Keratinocyte (primary cell): ENCODE data around the gene SND1.

Experiments used
- EZH2 ChIP-seq: IDR thresholded peaks from one replicate; pipeline ENCODE4 v1.6.1; 2012; ENCODE audit warnings: inconsistent platforms, mild to moderate bottlenecking, low read length, moderate library complexity
- TF ChIP-seq, protein P1 (sequence below), 3 experiments: IDR thresholded peaks in 1 of 3; conservative IDR thresholded peaks in 1 of 3; optimal IDR thresholded peaks in 1 of 3; 2 replicates in 2 of 3; 3 replicates in 1 of 3; pipeline versions ENCODE3 to v1.5.1; 2011; ENCODE audit warnings: low read length in 3 of 3, mild to moderate bottlenecking in 3 of 3, moderate library complexity in 2 of 3, control low read depth in 1 of 3, inconsistent platforms in 1 of 3; ENCODE audit not compliant: insufficient read depth in 2 of 3; ENCODE audit errors: extremely low read depth in 1 of 3

- TF ChIP-seq, protein P1, sequence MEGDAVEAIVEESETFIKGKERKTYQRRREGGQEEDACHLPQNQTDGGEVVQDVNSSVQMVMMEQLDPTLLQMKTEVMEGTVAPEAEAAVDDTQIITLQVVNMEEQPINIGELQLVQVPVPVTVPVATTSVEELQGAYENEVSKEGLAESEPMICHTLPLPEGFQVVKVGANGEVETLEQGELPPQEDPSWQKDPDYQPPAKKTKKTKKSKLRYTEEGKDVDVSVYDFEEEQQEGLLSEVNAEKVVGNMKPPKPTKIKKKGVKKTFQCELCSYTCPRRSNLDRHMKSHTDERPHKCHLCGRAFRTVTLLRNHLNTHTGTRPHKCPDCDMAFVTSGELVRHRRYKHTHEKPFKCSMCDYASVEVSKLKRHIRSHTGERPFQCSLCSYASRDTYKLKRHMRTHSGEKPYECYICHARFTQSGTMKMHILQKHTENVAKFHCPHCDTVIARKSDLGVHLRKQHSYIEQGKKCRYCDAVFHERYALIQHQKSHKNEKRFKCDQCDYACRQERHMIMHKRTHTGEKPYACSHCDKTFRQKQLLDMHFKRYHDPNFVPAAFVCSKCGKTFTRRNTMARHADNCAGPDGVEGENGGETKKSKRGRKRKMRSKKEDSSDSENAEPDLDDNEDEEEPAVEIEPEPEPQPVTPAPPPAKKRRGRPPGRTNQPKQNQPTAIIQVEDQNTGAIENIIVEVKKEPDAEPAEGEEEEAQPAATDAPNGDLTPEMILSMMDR (optimal IDR thresholded peaks at IDR 0.05 in 1 of 3, IDR thresholded peaks at IDR 0.05 in 1 of 3, conservative IDR thresholded peaks at IDR 0.05 in 1 of 3; ENCODE audit: extremely low read depth in 1 of 3, insufficient read depth in 2 of 3, low read length in 3 of 3) = no peak
- no peak for TF ChIP-seq EZH2
Measured at GRCh38 chr7:127745445-127745844, 93.5 kb downstream of the SND1 start.
